IMR-90 (cell line): ENCODE data around the gene LHFPL6. TPM values are rescaled to one million over a fixed set of nuclear protein-coding genes. Genes with fewer than 3 reads are reported as not detected.
A peak's percentile ranks its signal among the peaks of the same experiment; 100 is the strongest.

Experiments used
- ATAC-seq: fragments of 200-7000 bp; cut with Tn5 transposase; 2 replicates; pipeline ENCODE4 v1.9.1; 2020; ENCODE audit warnings: low read depth, mild to moderate bottlenecking, moderate library complexity
- BruUV-seq: library from RNA; stranded (reverse); fragments of 400-500 nt; replicated peaks from 2 replicates; lab custom pipeline; 2021; lab: Mats Ljungman, UMichigan
- CTCF ChIA-PET: fragments of 300-600 bp; formaldehyde crosslinking; extraction: SDS; loops from one replicate; lab custom pipeline; 2021; ENCODE audit warnings: antibody characterized with exemption; lab: Yijun Ruan, JAX
- POLR2A ChIA-PET: fragments of 300-600 bp; sonication (Branson Sonifier 250); formaldehyde crosslinking; loops from one replicate; lab custom pipeline; 2022; ENCODE audit warnings: antibody characterized with exemption; ENCODE audit not compliant: unreplicated experiment; lab: Charles Lee
- DNase-seq: peaks from one replicate; pipeline ENCODE4 v3.0.0; 2013
- H2AFZ ChIP-seq: replicated peaks from 2 replicates; pipeline ENCODE3; 2013; ENCODE audit warnings: low read length, mild to moderate bottlenecking; ENCODE audit not compliant: poor library complexity
- H2AK5ac ChIP-seq: 2 replicates; pipeline ENCODE4 v1.6.1; 2013; ENCODE audit warnings: low read depth, low read length, inconsistent platforms
- H2AK9ac ChIP-seq: replicated peaks from 2 replicates; pipeline ENCODE3; 2013; ENCODE audit warnings: mild to moderate bottlenecking, low read depth, low read length, moderate library complexity; ENCODE audit not compliant: poor library complexity
- H2BK120ac ChIP-seq: 2 replicates; pipeline ENCODE4 v1.6.1; 2013; ENCODE audit warnings: low read depth, low read length, inconsistent platforms
- H2BK15ac ChIP-seq: 3 replicates; pipeline ENCODE4 v1.6.1; 2013; ENCODE audit warnings: low read depth, low read length, inconsistent platforms
- H2BK20ac ChIP-seq: 2 replicates; pipeline ENCODE4 v1.6.1; 2013; ENCODE audit warnings: low read depth, mild to moderate bottlenecking, inconsistent platforms, low read length, moderate library complexity
- H2BK5ac ChIP-seq: 2 replicates; pipeline ENCODE4 v1.6.1; 2013; ENCODE audit warnings: mild to moderate bottlenecking, low read depth, low read length, inconsistent platforms; ENCODE audit not compliant: poor library complexity, severe bottlenecking
- H3K14ac ChIP-seq: replicated peaks from 2 replicates; pipeline ENCODE4 v1.6.1; 2013; ENCODE audit warnings: low read depth, low read length, inconsistent platforms
- H3K18ac ChIP-seq: 2 replicates; pipeline ENCODE4 v1.6.1; 2013; ENCODE audit warnings: low read depth, low read length, control low read depth
- H3K23ac ChIP-seq: 2 replicates; pipeline ENCODE4 v1.6.1; 2013; ENCODE audit warnings: low read depth, low read length, inconsistent platforms
- H3K27ac ChIP-seq: 2 replicates; pipeline ENCODE4 v1.5.1; 2013; ENCODE audit warnings: mild to moderate bottlenecking, control low read depth, low read length; ENCODE audit not compliant: insufficient read depth
- H3K27me3 ChIP-seq: 2 replicates; pipeline ENCODE4 v1.6.1; 2013; ENCODE audit warnings: low read length; ENCODE audit not compliant: control insufficient read depth, insufficient read depth
- H3K36me3 ChIP-seq: 2 replicates; pipeline ENCODE4 v1.6.1; 2013; ENCODE audit warnings: low read length, mixed read lengths; ENCODE audit not compliant: control insufficient read depth, insufficient read depth
- H3K4ac ChIP-seq: 2 replicates; pipeline ENCODE4 v1.6.1; 2013; ENCODE audit warnings: low read depth, low read length, inconsistent platforms
- H3K4me1 ChIP-seq: 2 replicates; pipeline ENCODE4 v1.6.1; 2013; ENCODE audit warnings: low read length, mixed read lengths; ENCODE audit not compliant: control insufficient read depth, insufficient read depth
- H3K4me2 ChIP-seq: 2 replicates; pipeline ENCODE4 v1.6.1; 2013; ENCODE audit warnings: low read depth, mild to moderate bottlenecking, control low read depth, low read length, moderate library complexity
- H3K4me3 ChIP-seq: 2 replicates; pipeline ENCODE4 v1.5.1; 2013; ENCODE audit warnings: low read depth, mild to moderate bottlenecking, control low read depth, low read length, moderate library complexity; ENCODE audit not compliant: insufficient read depth
- H3K56ac ChIP-seq: 2 replicates; pipeline ENCODE4 v1.6.1; 2013; ENCODE audit warnings: low read length, inconsistent platforms; ENCODE audit not compliant: insufficient read depth; ENCODE audit errors: extremely low read depth
- H3K79me1 ChIP-seq, 2 experiments: 2 replicates each; pipeline ENCODE4 v1.6.1; 2013; ENCODE audit warnings: low read length in 2 of 2, inconsistent platforms in 1 of 2, low read depth in 1 of 2
- H3K9ac ChIP-seq: 2 replicates; pipeline ENCODE4 v1.6.1; 2013; ENCODE audit warnings: low read depth, low read length, control low read depth
- H3K9me1 ChIP-seq: 2 replicates; pipeline ENCODE4 v1.6.1; 2013; ENCODE audit warnings: low read length, inconsistent platforms; ENCODE audit not compliant: insufficient read depth
- H3K9me3 ChIP-seq: 2 replicates; pipeline ENCODE4 v1.6.1; 2013; ENCODE audit warnings: low read length; ENCODE audit not compliant: control insufficient read depth, insufficient read depth
- H4K20me1 ChIP-seq: 2 replicates; pipeline ENCODE4 v1.6.1; 2013; ENCODE audit warnings: low read length, inconsistent platforms; ENCODE audit not compliant: insufficient read depth
- H4K5ac ChIP-seq: 2 replicates; pipeline ENCODE4 v1.6.1; 2013; ENCODE audit warnings: mild to moderate bottlenecking, low read depth, low read length, control low read depth
- H4K8ac ChIP-seq, 2 experiments: 2 replicates each; pipeline ENCODE4 v1.6.1; 2013; ENCODE audit warnings: low read depth in 2 of 2, low read length in 2 of 2, control low read depth in 1 of 2, inconsistent platforms in 1 of 2
- H4K91ac ChIP-seq: 2 replicates; pipeline ENCODE4 v1.6.1; 2013; ENCODE audit warnings: low read depth, low read length, inconsistent platforms; ENCODE audit not compliant: insufficient read depth
- CEBPB ChIP-seq: IDR thresholded peaks from 2 replicates; pipeline ENCODE4 v1.6.1; 2012; ENCODE audit warnings: low read depth, low read length, improper control_type of control experiment
- CTCF ChIP-seq: conservative IDR thresholded peaks from 2 replicates; pipeline ENCODE4 v1.5.1; 2012; ENCODE audit warnings: mild to moderate bottlenecking, low read depth, low read length, improper control_type of control experiment
- ELK1 ChIP-seq: fragments of 150-350 bp; IDR thresholded peaks from 2 replicates; pipeline ENCODE4 v1.6.1; 2016; ENCODE audit warnings: low read depth, mild to moderate bottlenecking, low read length, moderate library complexity, borderline replicate concordance
- FOS ChIP-seq: fragments of 150-350 bp; IDR thresholded peaks from 2 replicates; pipeline ENCODE4 v1.6.1; 2016; ENCODE audit warnings: low read depth, low read length
- MAFK ChIP-seq: IDR thresholded peaks from 2 replicates; pipeline ENCODE4 v1.6.1; 2012; ENCODE audit warnings: low read depth, low read length, improper control_type of control experiment
- MAZ ChIP-seq: IDR thresholded peaks from 2 replicates; pipeline ENCODE4 v1.6.1; 2012; ENCODE audit warnings: low read depth, mild to moderate bottlenecking, low read length, improper control_type of control experiment, moderate library complexity, borderline replicate concordance
- MXI1 ChIP-seq: IDR thresholded peaks from 2 replicates; pipeline ENCODE4 v1.6.1; 2012; ENCODE audit warnings: low read depth, mild to moderate bottlenecking, low read length, moderate library complexity, borderline replicate concordance
- NFE2L2 ChIP-seq: fragments of 150-350 bp; IDR thresholded peaks from 2 replicates; pipeline ENCODE4 v1.6.1; 2016; ENCODE audit warnings: low read depth, mild to moderate bottlenecking, low read length
- POLR2A ChIP-seq: IDR thresholded peaks from 2 replicates; pipeline ENCODE4 v1.6.1; 2012; ENCODE audit warnings: mild to moderate bottlenecking, low read depth, low read length
- RAD21 ChIP-seq: IDR thresholded peaks from 2 replicates; pipeline ENCODE4 v1.6.1; 2012; ENCODE audit warnings: low read length, improper control_type of control experiment
- SMC3 ChIP-seq: fragments of 150-350 bp; IDR thresholded peaks from 2 replicates; pipeline ENCODE4 v1.6.1; 2016; ENCODE audit warnings: low read depth, mild to moderate bottlenecking, antibody characterized with exemption, low read length, moderate library complexity
- USF2 ChIP-seq: fragments of 150-350 bp; IDR thresholded peaks from 2 replicates; pipeline ENCODE4 v1.6.1; 2017; ENCODE audit warnings: mild to moderate bottlenecking, antibody characterized with exemption, low read length, low read depth
- WGBS, 2 experiments: methylation state at CpG; one replicate each; pipeline versions ENCODE4 v1.1.5 to v1.1.7; 2013; ENCODE audit warnings: missing lambda C conversion rate in 2 of 2; ENCODE audit not compliant: insufficient read length in 1 of 2; ENCODE audit errors: extremely low coverage in 2 of 2; 5-methylcytosine and 5-hydroxymethylcytosine counted together
- dilution Hi-C: fragments of 300-500 bp; cut with HindIII; formaldehyde crosslinking; loops from one replicate; pipeline ENCODE4 v1.14.3; 2018; ENCODE audit warnings: low sequenced_read_pairs; ENCODE audit not compliant: unreplicated experiment
- in situ Hi-C: fragments of 300-500 bp; cut with MboI; formaldehyde crosslinking; loops from 3 replicates; pipeline ENCODE4 v1.14.3; 2019; ENCODE audit warnings: low sequenced_read_pairs, inconsistent platforms, mixed read lengths
- intact Hi-C: fragments of 100-400 bp; cut with micrococcal nuclease; formaldehyde crosslinking; loops from 2 replicates; pipeline ENCODE4 v1.10.0; 2022
- polyA plus RNA-seq, 3 experiments: library from polyadenylated mRNA; depleted of rRNA; stranded (reverse); fragments of >200 nt; gene quantifications; 2 replicates each; pipeline ENCODE4 v1.2.3, GENCODE V29; 2012; ENCODE audit warnings: low replicate concordance in 1 of 3
- total RNA-seq: library from RNA; depleted of rRNA; stranded (reverse); fragments of >200 nt; gene quantifications from 2 replicates; pipeline ENCODE4 v1.2.3, GENCODE V29; 2012

The LHFPL6 gene
- total and polyA plus RNA-seq, 2 of the 4 experiments (the other 2 are of a cell fraction) = 24.7 to 36.1 TPM

- Histone ChIP-seq H3K14ac (peak overlapping the region; percentile 56; the same call in 1 of the 2 replicates), H3K23ac (no peak overlapping the region), H3K27me3 (no peaks in the 10 kb centered on the region), H2BK5ac (peak overlapping the region; percentile 85), H2AK9ac (no peak overlapping the region), H4K20me1 (no peaks in the 10 kb centered on the region), H4K8ac (peak overlapping the region; percentile 47 to 82), H2BK15ac (peak overlapping the region; percentile 86; the same call in 2 of the 3 replicates), H3K4ac (peak overlapping the region; percentile 85), H3K9me1 (peaks cover 5% of the 10 kb centered on the region; the same call in 1 of the 2 replicates), H3K9ac (no peak overlapping the region), H2AFZ (no peak overlapping the region), H3K9me3 (no peaks in the 10 kb centered on the region), H2AK5ac (peak overlapping the region; percentile 80), H3K4me1 (peaks cover 12% of the 10 kb centered on the region), H3K27ac (peak overlapping the region; percentile 32; the same call in 1 of the 2 replicates), H2BK120ac (peak overlapping the region; percentile 86), H4K91ac (peak overlapping the region; percentile 30), H3K18ac (peak overlapping the region; percentile 93), H3K56ac (0 out of 2 replicates have a peak overlapping the region, but pooled peaks have one; percentile 29), H2BK20ac (peak overlapping the region; percentile 88), H4K5ac (peak overlapping the region; percentile 64; the same call in 1 of the 2 replicates), H3K4me2 (no peak overlapping the region), H3K36me3 (no peaks in the 10 kb centered on the region), H3K4me3 (no peak overlapping the region), H3K79me1 (peaks cover 28 to 53% of the 10 kb centered on the region in 2 experiments)
- CTCF ChIA-PET = interaction anchor here (2.0 kb wide), 1 partner anchor 149 kb away, joined by 5 read pairs; no protein-coding TSS in a partner anchor
- in situ Hi-C loops = no loop called here
- no TSS peak for BruUV-seq
- no peak for ATAC-seq
- POLR2A ChIA-PET = no interaction called here
- TF ChIP-seq SMC3 = no peak
- no peak for TF ChIP-seq CEBPB
- no peak for TF ChIP-seq POLR2A
- TF ChIP-seq RAD21 = no peak
- TF ChIP-seq MXI1 = no peak
- no peak for TF ChIP-seq MAZ
- TF ChIP-seq CTCF = no peak
- no peak for TF ChIP-seq USF2
- TF ChIP-seq FOS = no peak
- no peak for TF ChIP-seq NFE2L2
- no peak for TF ChIP-seq ELK1
- TF ChIP-seq MAFK = no peak
- WGBS, 2 experiments = no CpG with 5 or more reads among the region's 8 CpGs
- DNase-seq = no peak
- dilution Hi-C loops = no loop called here
- intact Hi-C loops = no loop called here
Observed at GRCh38 chr13:39566216-39566869, 36.6 kb downstream of the LHFPL6 start.
